HG03103 (cell line): ENCODE results near the gene AHR.

Experiments
- ATAC-seq: cut with Tn5 transposase; IDR thresholded peaks from one replicate; pipeline ENCODE4 v1.9.1; 2021; ENCODE audit warnings: low read depth; ENCODE audit not compliant: unreplicated experiment

The AHR gene

GRCh38 chr7:17298102-17298839 lies at the start of gene AHR:
AHR (plus strand) TSS chr7:17298652; CDS start chr7:17299265, 613 bp downstream.
- peak; percentile 42 for ATAC-seq

DNA sequence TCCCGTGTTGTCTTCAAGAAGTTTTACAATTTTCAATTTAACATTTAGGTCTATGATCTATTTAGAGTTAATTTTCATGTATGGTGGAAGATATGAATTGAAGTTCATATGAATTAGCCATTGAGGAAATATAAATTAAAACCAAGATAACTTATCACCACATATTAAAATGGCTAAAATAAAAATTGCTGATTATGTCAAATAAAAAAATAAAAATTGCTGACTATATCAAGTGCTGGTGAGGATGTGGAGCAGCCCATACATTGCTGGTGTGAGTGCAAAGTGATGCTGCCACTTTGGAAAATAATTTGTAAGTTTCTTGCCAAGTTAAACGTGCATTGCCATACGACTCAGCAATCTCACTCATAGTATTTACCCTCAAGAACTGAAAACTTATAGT lies 44.6 kb upstream of the AHR start:
- no peak for ATAC-seq

GRCh38 chr7:17255926-17256325 lies 42.5 kb upstream of the AHR start:
- no peak for ATAC-seq

GRCh38 chr7:17256375-17256774 lies 42.1 kb upstream of the AHR start:
- ATAC-seq, result no peak

GRCh38 chr7:17266565-17266964 lies 31.9 kb upstream of the AHR start:
- no peak for ATAC-seq

- ATAC-seq, result no peak
Measured at GRCh38 chr7:17269341-17270221, 28.9 kb upstream of the AHR start.

GRCh38 chr7:17274551-17275245 lies 23.8 kb upstream of the AHR start:
- no peak for ATAC-seq

DNA sequence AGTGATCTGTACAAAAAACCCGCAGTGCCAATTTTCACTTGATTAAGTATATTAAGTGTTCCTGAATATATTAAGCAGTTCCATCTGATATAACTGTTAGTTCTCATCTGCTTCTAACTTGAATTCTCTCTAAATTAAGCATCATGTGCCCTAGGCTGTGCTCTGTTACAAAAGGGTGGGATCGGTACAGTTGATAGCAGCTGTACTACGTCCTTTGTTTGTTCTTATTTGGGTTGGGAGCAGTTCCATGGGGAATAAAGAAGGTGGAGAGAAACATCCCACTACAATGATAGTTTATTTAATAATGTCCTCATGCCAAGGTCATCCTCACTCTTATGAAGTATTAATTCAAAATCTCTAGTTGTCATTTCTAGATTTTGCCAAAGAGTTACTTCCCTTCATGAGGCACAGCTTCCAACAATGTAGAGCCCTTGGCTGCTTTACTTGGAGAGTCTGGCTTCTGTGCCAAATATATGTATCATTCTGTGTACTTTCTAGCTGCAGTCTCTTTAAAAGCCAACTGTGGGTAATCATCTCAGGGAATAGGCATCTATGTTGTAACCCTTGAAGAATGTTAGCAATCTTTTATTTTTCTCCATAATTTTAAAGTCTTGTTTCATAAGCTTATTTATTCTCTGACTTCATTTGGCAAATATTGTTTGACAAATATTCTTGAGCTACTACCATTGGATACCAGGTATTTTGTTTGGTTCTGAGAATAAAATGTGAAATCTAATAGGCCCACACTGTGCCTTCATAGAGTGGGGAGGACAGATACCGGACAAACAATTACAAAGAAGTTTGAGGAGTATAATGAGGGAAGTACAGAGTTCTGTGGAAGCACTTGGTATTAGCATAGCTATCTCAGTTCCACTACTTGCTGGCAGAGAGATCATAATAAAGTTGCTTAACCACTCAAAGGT lies 22.4 kb upstream of the AHR start:
- ATAC-seq, result no peak

GRCh38 chr7:17279061-17279460 lies 19.4 kb upstream of the AHR start:
- no peak for ATAC-seq

GRCh38 chr7:17289074-17289645 lies 9.3 kb upstream of the AHR start:
- ATAC-seq, result no peak

DNA sequence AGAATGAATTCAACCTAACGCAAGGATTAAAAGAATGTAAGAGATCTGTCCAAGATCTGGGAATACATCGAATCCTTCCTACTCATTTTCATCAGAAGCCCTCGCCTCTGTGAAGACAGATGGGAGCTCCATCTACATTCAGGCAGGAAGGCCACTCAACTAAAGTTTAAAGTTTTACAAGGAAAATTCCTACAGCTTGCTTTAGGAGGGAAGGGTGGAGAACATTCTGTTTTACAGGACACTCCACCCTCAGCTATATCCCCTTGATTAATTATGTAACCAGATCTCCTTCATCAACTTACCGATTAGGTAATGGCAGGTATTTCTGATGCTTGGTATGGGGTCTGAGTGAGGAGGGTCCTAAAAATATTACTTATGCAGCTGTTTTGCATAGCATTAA lies 5.6 kb upstream of the AHR start:
- ATAC-seq, result no peak

DNA sequence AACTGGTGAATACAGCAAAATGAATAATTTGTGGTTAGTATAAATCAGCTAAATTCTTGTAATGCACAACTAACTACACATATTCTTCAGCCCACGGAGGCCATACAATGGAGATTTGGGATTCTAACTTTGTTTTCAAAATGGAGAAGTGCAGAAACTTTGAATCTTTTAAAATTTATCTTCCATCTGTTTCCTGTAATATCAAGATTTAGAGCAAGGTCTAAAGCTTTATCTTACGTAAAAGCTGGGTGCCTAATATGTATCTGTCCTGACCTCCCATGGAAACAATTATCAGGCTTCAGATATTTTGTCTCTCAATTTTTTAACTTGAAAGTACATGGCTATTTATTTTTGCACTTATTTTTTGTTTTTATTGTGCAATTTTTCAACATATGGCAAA lies 5.0 kb upstream of the AHR start:
- no peak for ATAC-seq

- no peak for ATAC-seq
Measured at GRCh38 chr7:17297243-17297642, 1.2 kb upstream of the AHR start.

DNA sequence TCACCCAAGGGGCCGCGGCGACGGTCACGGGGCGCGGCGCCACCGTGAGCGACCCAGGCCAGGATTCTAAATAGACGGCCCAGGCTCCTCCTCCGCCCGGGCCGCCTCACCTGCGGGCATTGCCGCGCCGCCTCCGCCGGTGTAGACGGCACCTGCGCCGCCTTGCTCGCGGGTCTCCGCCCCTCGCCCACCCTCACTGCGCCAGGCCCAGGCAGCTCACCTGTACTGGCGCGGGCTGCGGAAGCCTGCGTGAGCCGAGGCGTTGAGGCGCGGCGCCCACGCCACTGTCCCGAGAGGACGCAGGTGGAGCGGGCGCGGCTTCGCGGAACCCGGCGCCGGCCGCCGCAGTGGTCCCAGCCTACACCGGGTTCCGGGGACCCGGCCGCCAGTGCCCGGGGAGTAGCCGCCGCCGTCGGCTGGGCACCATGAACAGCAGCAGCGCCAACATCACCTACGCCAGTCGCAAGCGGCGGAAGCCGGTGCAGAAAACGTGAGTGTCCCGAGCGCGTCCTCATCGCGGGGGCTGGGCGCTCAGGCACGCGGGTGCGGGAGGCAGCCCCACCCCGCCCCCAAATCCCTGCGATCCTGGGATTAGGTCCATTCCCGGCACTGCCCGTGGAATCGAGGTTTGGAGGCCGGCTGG lies 509 bp downstream of the AHR start:
- peak; percentile 28 for ATAC-seq

GRCh38 chr7:17299483-17299991 lies 1.1 kb downstream of the AHR start:
- ATAC-seq, result peak; percentile 3

DNA sequence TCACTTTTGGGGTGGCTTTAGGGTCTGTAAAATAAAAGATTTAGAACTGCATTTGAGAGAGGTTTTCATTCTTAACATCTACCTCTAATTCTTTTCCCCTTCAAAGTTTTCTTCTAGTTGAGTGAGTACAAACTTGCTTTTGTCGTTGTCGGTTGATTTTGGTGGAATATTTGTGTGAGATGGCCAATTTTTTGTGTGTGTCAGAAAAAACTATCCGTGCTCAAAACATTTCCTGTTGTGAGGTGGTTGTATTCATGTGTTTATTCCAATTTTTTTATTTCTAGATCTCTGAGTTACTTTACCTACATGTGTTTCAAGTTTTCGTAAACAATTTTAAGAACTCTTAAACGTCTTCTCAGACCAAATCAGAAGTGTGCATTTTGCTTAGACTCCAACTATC lies 1.6 kb downstream of the AHR start:
- ATAC-seq, result no peak

GRCh38 chr7:17300437-17300836 lies 2.0 kb downstream of the AHR start:
- no peak for ATAC-seq

DNA sequence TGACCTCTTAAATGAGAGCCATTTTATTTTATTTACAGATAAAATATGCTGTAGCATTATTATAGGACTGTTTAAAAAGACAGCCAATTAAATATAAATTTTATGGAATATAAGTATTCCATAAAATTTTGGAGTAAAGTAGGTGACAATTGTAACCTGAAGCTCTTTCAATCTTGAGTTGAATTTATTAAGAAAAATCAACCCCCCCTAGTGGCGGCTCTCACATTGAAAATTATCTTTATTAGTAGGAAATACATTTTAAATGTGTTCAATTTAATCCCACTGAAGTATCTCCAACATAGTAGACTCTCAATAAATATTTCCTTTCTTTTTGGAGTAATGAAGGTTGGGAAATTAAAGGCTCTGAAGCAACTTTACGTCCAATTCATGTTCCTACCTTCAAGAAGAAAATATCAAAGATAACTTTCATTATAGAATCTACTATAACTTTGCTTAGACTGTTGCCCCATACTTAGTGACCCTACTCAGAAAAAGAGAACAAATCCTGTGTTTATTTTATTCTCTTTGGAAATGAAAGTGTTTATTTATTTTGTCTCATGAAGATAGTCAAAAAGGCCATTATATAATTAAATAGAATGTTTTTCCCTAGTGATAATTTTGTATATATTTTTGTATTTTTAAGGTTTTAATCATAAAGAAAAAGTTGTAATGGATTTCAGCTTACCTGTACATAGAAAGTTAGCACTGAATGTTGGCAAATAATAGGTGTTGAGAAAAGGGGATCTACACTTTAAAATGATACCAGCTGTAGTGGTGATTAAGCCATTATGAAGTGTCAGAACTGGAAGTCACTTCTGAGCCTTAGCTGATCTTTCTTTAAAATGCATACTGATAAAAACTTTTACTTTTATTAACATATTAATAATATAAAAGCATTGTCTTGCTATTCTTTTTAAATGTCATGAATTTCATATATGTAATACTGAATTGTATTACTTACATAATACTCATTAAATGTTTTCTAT lies 3.3 kb downstream of the AHR start:
- ATAC-seq, result no peak
